Nephron (organoid): Measurements from ENCODE around the gene KCNQ5.

Source experiments
- H3K27ac Mint-ChIP-seq, 3 experiments: 2 replicates each; pipeline ENCODE4 v1.8.0; 2020; ENCODE audit warnings: mixed read lengths in 3 of 3, mild to moderate bottlenecking in 2 of 3, moderate library complexity in 1 of 3
- H3K27me3 Mint-ChIP-seq: 2 replicates; pipeline ENCODE4 v1.8.0; 2021; ENCODE audit warnings: low read depth, mild to moderate bottlenecking, moderate library complexity, mixed read lengths
- H3K36me3 Mint-ChIP-seq: 2 replicates; pipeline ENCODE4 v1.8.0; 2020; ENCODE audit warnings: low read depth, mixed read lengths
- H3K4me1 Mint-ChIP-seq: 2 replicates; pipeline ENCODE4 v1.8.0; 2020; ENCODE audit warnings: mixed read lengths
- H3K4me3 Mint-ChIP-seq, 3 experiments: 2 replicates each; pipeline ENCODE4 v1.8.0; 2020; ENCODE audit warnings: mild to moderate bottlenecking in 3 of 3, mixed read lengths in 3 of 3, moderate library complexity in 2 of 3
- H3K9me3 Mint-ChIP-seq: 2 replicates; pipeline ENCODE4 v1.8.0; 2020; ENCODE audit warnings: mixed read lengths
- TF ChIP-seq, protein P1 (sequence below), 3 experiments: fragments of 200-600 bp; sonication (generic); IDR thresholded peaks; one replicate each; pipeline ENCODE4 v1.5.0; 2021; ENCODE audit warnings: antibody characterized with exemption in 3 of 3; ENCODE audit not compliant: unreplicated experiment in 3 of 3

Gene KCNQ5

GRCh38 chr6:72941263-72941662 lies 319.4 kb downstream of the KCNQ5 start:
- Mint-ChIP-seq H3K27me3 (no peaks in the 10 kb centered on the region), H3K27ac (no peak overlapping the region), H3K4me3 (no peak overlapping the region), H3K4me1 (no peaks in the 10 kb centered on the region), H3K36me3 (no peaks in the 10 kb centered on the region), H3K9me3 (no peaks in the 10 kb centered on the region)
- TF ChIP-seq, protein P1, sequence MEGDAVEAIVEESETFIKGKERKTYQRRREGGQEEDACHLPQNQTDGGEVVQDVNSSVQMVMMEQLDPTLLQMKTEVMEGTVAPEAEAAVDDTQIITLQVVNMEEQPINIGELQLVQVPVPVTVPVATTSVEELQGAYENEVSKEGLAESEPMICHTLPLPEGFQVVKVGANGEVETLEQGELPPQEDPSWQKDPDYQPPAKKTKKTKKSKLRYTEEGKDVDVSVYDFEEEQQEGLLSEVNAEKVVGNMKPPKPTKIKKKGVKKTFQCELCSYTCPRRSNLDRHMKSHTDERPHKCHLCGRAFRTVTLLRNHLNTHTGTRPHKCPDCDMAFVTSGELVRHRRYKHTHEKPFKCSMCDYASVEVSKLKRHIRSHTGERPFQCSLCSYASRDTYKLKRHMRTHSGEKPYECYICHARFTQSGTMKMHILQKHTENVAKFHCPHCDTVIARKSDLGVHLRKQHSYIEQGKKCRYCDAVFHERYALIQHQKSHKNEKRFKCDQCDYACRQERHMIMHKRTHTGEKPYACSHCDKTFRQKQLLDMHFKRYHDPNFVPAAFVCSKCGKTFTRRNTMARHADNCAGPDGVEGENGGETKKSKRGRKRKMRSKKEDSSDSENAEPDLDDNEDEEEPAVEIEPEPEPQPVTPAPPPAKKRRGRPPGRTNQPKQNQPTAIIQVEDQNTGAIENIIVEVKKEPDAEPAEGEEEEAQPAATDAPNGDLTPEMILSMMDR (IDR thresholded peaks at IDR 0.05; ENCODE audit: unreplicated experiment in 3 of 3) = no peak

DNA sequence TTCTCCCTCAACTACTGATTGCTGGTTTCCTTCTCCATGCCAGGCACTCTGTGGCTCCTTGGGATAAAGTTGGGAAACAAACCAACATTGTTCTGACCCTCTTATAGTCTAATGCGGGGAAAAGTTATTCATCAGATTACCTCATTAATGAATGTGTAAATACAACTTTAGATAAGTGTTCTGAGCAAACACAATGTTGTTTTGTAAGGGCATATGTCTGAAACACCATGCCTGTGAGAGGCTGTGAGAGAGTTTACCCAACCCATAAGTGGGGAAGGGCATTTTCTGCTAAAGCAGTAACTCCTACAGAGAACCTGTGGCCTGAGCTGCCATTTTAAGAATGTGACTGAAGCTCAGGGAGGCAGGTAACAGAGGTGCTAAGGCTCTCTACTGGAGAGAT lies 319.9 kb downstream of the KCNQ5 start:
- Mint-ChIP-seq H3K36me3 (no peaks in the 10 kb centered on the region), H3K27me3 (no peaks in the 10 kb centered on the region), H3K9me3 (no peaks in the 10 kb centered on the region), H3K4me1 (no peaks in the 10 kb centered on the region), H3K27ac (no peak overlapping the region), H3K4me3 (no peak overlapping the region)
- TF ChIP-seq, protein P1 (IDR thresholded peaks at IDR 0.05; ENCODE audit: unreplicated experiment in 3 of 3) = no peak

DNA sequence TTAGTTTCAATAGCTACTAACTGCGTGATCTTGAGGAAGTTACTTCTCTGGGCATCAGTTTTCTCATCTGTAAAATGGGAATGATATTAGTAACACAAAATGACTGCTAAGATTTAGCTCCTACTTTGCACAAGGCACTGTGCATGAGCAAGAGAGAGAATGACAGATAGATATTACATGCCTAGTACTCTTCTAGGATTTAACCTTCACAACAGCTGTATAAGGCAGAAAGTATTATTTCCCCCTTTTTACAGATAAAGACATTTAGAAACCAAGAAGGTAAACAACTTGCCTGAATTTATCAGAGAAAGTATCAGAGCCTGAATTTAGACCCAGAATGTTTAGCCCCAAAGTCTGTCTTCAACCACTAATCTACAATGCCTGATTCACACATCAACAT lies 321.8 kb downstream of the KCNQ5 start:
- Mint-ChIP-seq H3K27me3 (no peaks in the 10 kb centered on the region), H3K4me1 (no peaks in the 10 kb centered on the region), H3K27ac (no peak overlapping the region), H3K9me3 (no peaks in the 10 kb centered on the region), H3K36me3 (no peaks in the 10 kb centered on the region), H3K4me3 (no peak overlapping the region)
- TF ChIP-seq, protein P1 (IDR thresholded peaks at IDR 0.05; ENCODE audit: unreplicated experiment in 3 of 3) = no peak

- Mint-ChIP-seq H3K36me3 (no peaks in the 10 kb centered on the region), H3K9me3 (no peaks in the 10 kb centered on the region), H3K4me3 (no peak overlapping the region), H3K27me3 (no peaks in the 10 kb centered on the region), H3K4me1 (no peaks in the 10 kb centered on the region), H3K27ac (no peak overlapping the region)
- TF ChIP-seq, protein P1 (IDR thresholded peaks at IDR 0.05; ENCODE audit: unreplicated experiment in 3 of 3) = no peak
Observed at GRCh38 chr6:72944660-72945059, 322.8 kb downstream of the KCNQ5 start.

DNA sequence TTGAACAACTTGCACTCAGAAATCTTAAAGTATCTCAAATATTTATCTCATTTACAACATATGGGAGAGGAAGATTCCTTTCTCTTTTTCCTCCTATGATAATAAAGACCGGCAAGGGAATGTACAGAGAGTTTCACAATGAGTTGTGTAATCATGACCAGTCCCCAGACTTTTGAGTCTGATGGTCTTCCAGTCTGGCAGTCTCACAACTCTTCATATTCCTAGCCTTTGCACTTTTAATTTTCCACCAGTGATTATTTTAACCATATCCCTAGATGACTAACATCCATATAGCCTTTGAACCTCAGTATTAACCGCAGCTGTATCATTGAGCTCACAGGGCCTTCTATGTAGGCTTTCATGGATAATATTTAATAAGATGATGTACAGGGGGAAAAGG lies 324.9 kb downstream of the KCNQ5 start:
- H3K4me3 Mint-ChIP-seq = no peak overlapping the region
- H3K9me3 Mint-ChIP-seq = no peaks in the 10 kb centered on the region
- no peaks in the 10 kb centered on the region for H3K27me3 Mint-ChIP-seq
- TF ChIP-seq, protein P1 (IDR thresholded peaks at IDR 0.05; ENCODE audit: unreplicated experiment in 3 of 3) = no peak
- H3K27ac Mint-ChIP-seq = no peak overlapping the region
- no peaks in the 10 kb centered on the region for H3K4me1 Mint-ChIP-seq
- no peaks in the 10 kb centered on the region for H3K36me3 Mint-ChIP-seq

GRCh38 chr6:72947534-72947933 lies 325.7 kb downstream of the KCNQ5 start:
- TF ChIP-seq, protein P1 (IDR thresholded peaks at IDR 0.05; ENCODE audit: unreplicated experiment in 3 of 3) = no peak

More at GRCh38 chr6:72947534-72947933, 325.7 kb downstream of the KCNQ5 start:
- no peak overlapping the region for H3K4me3 Mint-ChIP-seq
- no peaks in the 10 kb centered on the region for H3K9me3 Mint-ChIP-seq
- H3K4me1 Mint-ChIP-seq = no peaks in the 10 kb centered on the region
- no peaks in the 10 kb centered on the region for H3K27me3 Mint-ChIP-seq
- H3K27ac Mint-ChIP-seq = no peak overlapping the region
- no peaks in the 10 kb centered on the region for H3K36me3 Mint-ChIP-seq
